DND-41 (cell line): Measurements from ENCODE around the gene SPPL2B.

Experiments used
- ATAC-seq: fragments of 200-7000 bp; cut with Tn5 transposase; 3 replicates; pipeline ENCODE4 v1.9.1; 2021; ENCODE audit warnings: low read depth; ENCODE audit not compliant: insufficient read depth
- DNase-seq: peaks from one replicate; pipeline ENCODE4 v3.0.0-alpha.2; 2020
- H2AFZ ChIP-seq: 2 replicates; pipeline ENCODE4 v1.6.0; 2012; ENCODE audit warnings: low read depth, low read length
- H3K27ac ChIP-seq: 2 replicates; pipeline ENCODE4 v1.5.1; 2012; ENCODE audit warnings: low read length, inconsistent platforms
- H3K27me3 ChIP-seq: fragments of 200-600 bp; sonication (generic); 2 replicates; pipeline ENCODE4 v1.6.0; 2012; ENCODE audit warnings: low read length, mild to moderate bottlenecking, inconsistent platforms; ENCODE audit not compliant: insufficient read depth, poor library complexity
- H3K36me3 ChIP-seq: 2 replicates; pipeline ENCODE4 v1.5.1; 2012; ENCODE audit warnings: low read length, inconsistent platforms; ENCODE audit not compliant: insufficient read depth
- H3K4me1 ChIP-seq: 2 replicates; pipeline ENCODE4 v1.5.1; 2012; ENCODE audit warnings: mild to moderate bottlenecking, low read length; ENCODE audit not compliant: insufficient read depth
- H3K4me2 ChIP-seq: 2 replicates; pipeline ENCODE4 v1.6.0; 2012; ENCODE audit warnings: mild to moderate bottlenecking, moderate library complexity, low read length, inconsistent platforms; ENCODE audit not compliant: insufficient read depth
- H3K4me3 ChIP-seq, 2 experiments: fragments of 200-600 bp in 1 of 2; shearing (Covaris generic) in 1 of 2; 2 replicates each; pipeline ENCODE4 v1.5.1; 2012 to 2016; ENCODE audit warnings: inconsistent platforms in 2 of 2, low read length in 2 of 2, mild to moderate bottlenecking in 2 of 2, low read depth in 1 of 2, moderate library complexity in 1 of 2
- H3K79me2 ChIP-seq: 2 replicates; pipeline ENCODE4 v1.6.0; 2012; ENCODE audit warnings: low read length, inconsistent platforms; ENCODE audit not compliant: insufficient read depth
- H3K9ac ChIP-seq: 2 replicates; pipeline ENCODE4 v1.6.0; 2012; ENCODE audit warnings: low read depth, mild to moderate bottlenecking, inconsistent platforms, low read length, moderate library complexity
- H3K9me3 ChIP-seq: 2 replicates; pipeline ENCODE4 v1.5.1; 2012; ENCODE audit warnings: low read length, moderate library complexity, mild to moderate bottlenecking, inconsistent platforms; ENCODE audit not compliant: insufficient read depth, severe bottlenecking
- H4K20me1 ChIP-seq: 2 replicates; pipeline ENCODE4 v1.6.0; 2012; ENCODE audit warnings: low read length; ENCODE audit not compliant: insufficient read depth
- EZH2 ChIP-seq: IDR thresholded peaks from 3 replicates; pipeline ENCODE4 v1.6.1; 2012; ENCODE audit warnings: borderline replicate concordance, low read depth, mild to moderate bottlenecking, moderate library complexity, low read length, inconsistent platforms; ENCODE audit not compliant: severe bottlenecking
- TF ChIP-seq, protein P1 (sequence below): IDR thresholded peaks from 2 replicates; pipeline ENCODE4 v1.5.1; 2012; ENCODE audit warnings: borderline replicate concordance, low read length, moderate library complexity, mild to moderate bottlenecking; ENCODE audit not compliant: poor library complexity, severe bottlenecking; ENCODE audit errors: extremely low read depth

Gene SPPL2B

GRCh38 chr19:2282062-2282861 is 46.2 kb upstream of the SPPL2B start, which contains the start of gene PEAK3:
PEAK3 (minus strand) TSS chr19:2282175; CDS start chr19:2280931, 1,244 bp downstream.
- H3K79me2 ChIP-seq: no peaks in the 10 kb centered on the region
- no peak within 1 kb of the TSS for H3K4me2 ChIP-seq
- no peaks in the 10 kb centered on the region for H3K4me1 ChIP-seq
- ATAC-seq (no peak), DNase-seq (no peak)
- H3K36me3 ChIP-seq: no peaks in the 10 kb centered on the region
- H2AFZ ChIP-seq: no peak within 1 kb of the TSS
- H3K27ac ChIP-seq: no peak within 1 kb of the TSS
- H3K4me3 ChIP-seq: no peak within 1 kb of the TSS
- TF ChIP-seq, protein P1, sequence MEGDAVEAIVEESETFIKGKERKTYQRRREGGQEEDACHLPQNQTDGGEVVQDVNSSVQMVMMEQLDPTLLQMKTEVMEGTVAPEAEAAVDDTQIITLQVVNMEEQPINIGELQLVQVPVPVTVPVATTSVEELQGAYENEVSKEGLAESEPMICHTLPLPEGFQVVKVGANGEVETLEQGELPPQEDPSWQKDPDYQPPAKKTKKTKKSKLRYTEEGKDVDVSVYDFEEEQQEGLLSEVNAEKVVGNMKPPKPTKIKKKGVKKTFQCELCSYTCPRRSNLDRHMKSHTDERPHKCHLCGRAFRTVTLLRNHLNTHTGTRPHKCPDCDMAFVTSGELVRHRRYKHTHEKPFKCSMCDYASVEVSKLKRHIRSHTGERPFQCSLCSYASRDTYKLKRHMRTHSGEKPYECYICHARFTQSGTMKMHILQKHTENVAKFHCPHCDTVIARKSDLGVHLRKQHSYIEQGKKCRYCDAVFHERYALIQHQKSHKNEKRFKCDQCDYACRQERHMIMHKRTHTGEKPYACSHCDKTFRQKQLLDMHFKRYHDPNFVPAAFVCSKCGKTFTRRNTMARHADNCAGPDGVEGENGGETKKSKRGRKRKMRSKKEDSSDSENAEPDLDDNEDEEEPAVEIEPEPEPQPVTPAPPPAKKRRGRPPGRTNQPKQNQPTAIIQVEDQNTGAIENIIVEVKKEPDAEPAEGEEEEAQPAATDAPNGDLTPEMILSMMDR: no peak
- no peak for TF ChIP-seq EZH2
- H4K20me1 ChIP-seq: peaks cover under 1% of the 10 kb centered on the region; the same call in 1 of the 2 replicates
- no peak within 1 kb of the TSS for H3K9ac ChIP-seq
- no peaks in the 10 kb centered on the region for H3K27me3 ChIP-seq
- H3K9me3 ChIP-seq: no peaks in the 10 kb centered on the region

DNA sequence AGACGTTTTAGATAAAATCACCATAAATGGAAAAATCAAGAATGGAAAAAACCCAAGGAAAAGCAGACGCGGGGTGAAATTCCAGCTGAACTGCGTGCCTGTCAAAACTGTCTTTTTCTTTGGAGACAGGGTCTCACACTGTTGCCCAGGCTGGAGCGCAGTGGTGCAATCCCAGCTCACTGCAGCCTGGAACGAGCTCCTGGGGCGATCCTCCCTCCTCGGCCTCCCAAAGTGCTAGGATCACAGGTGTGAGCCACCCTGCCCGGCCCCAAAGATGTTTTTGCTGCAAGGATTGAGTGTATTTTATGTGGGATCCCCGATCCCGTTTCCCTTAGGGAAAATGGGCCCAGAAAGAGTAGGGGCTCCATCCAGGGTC is 45.6 kb upstream of the SPPL2B start:
- H4K20me1 ChIP-seq: peaks cover 2% of the 10 kb centered on the region; the same call in 1 of the 2 replicates
- H3K9me3 ChIP-seq: no peaks in the 10 kb centered on the region
- DNase-seq (no peak), ATAC-seq (no peak)
- no peak overlapping the region for H3K4me3 ChIP-seq
- no peak overlapping the region for H3K4me2 ChIP-seq
- no peak overlapping the region for H3K27ac ChIP-seq
- no peaks in the 10 kb centered on the region for H3K27me3 ChIP-seq
- no peaks in the 10 kb centered on the region for H3K4me1 ChIP-seq
- H3K36me3 ChIP-seq: no peaks in the 10 kb centered on the region
- TF ChIP-seq, protein P1: no peak
- TF ChIP-seq EZH2: no peak
- no peaks in the 10 kb centered on the region for H3K79me2 ChIP-seq
- no peak overlapping the region for H3K9ac ChIP-seq
- no peak overlapping the region for H2AFZ ChIP-seq

GRCh38 chr19:2283835-2284507 is 44.5 kb upstream of the SPPL2B start:
- Histone ChIP-seq H4K20me1 (peaks cover 9% of the 10 kb centered on the region; the same call in 1 of the 2 replicates), H3K79me2 (no peaks in the 10 kb centered on the region)
- no peak for ATAC-seq

More at GRCh38 chr19:2283835-2284507, 44.5 kb upstream of the SPPL2B start:
- no peak overlapping the region for H3K27ac ChIP-seq
- H3K9me3 ChIP-seq: no peaks in the 10 kb centered on the region
- no peak overlapping the region for H2AFZ ChIP-seq
- no peak overlapping the region for H3K9ac ChIP-seq
- TF ChIP-seq EZH2: no peak
- TF ChIP-seq, protein P1: no peak
- no peak for DNase-seq
- no peaks in the 10 kb centered on the region for H3K27me3 ChIP-seq
- H3K4me2 ChIP-seq: no peak overlapping the region
- no peaks in the 10 kb centered on the region for H3K4me1 ChIP-seq
- H3K4me3 ChIP-seq: no peak overlapping the region
- H3K36me3 ChIP-seq: no peaks in the 10 kb centered on the region
